MM.1S (cell line): ENCODE results near the gene ORC3.

Experiments used
- DNase-seq: peaks from one replicate; pipeline ENCODE4 v3.0.0-alpha.2; 2015
- H2AFZ ChIP-seq: fragments of 300-600 bp; sonication (generic); 2 replicates; pipeline ENCODE4 v1.6.0; 2016; ENCODE audit warnings: antibody characterized with exemption, low read length
- H3F3A ChIP-seq: fragments of 300-600 bp; sonication (generic); 2 replicates; pipeline ENCODE4 v1.6.1; 2016; ENCODE audit warnings: mild to moderate bottlenecking, antibody characterized with exemption, low read length, moderate library complexity, mixed read lengths; ENCODE audit not compliant: insufficient read depth
- H3K27ac ChIP-seq: fragments of 300-600 bp; sonication (generic); 2 replicates; pipeline ENCODE4 v1.5.1; 2016; ENCODE audit warnings: mild to moderate bottlenecking, low read length
- H3K27me3 ChIP-seq: fragments of 300-600 bp; sonication (generic); replicated peaks from 2 replicates; pipeline ENCODE4 v1.6.0; 2016; ENCODE audit warnings: low read length; ENCODE audit not compliant: insufficient read depth
- H3K36me3 ChIP-seq: fragments of 300-600 bp; sonication (generic); replicated peaks from 2 replicates; pipeline ENCODE4 v1.6.1; 2016; ENCODE audit warnings: mild to moderate bottlenecking, low read length, mixed read lengths; ENCODE audit not compliant: insufficient read depth
- H3K4me1 ChIP-seq: fragments of 300-600 bp; sonication (generic); 2 replicates; pipeline ENCODE4 v1.6.1; 2016; ENCODE audit warnings: low read length, mixed read lengths
- H3K4me2 ChIP-seq: fragments of 300-600 bp; sonication (generic); 2 replicates; pipeline ENCODE4 v1.6.0; 2016; ENCODE audit warnings: low read depth, low read length
- H3K4me3 ChIP-seq: fragments of 300-600 bp; sonication (generic); 2 replicates; pipeline ENCODE4 v1.5.1; 2016; ENCODE audit warnings: low read length, mixed read lengths
- H3K79me2 ChIP-seq: fragments of 300-600 bp; sonication (generic); 2 replicates; pipeline ENCODE4 v1.6.1; 2016; ENCODE audit warnings: mixed run types, low read length, mixed read lengths
- H3K9ac ChIP-seq: fragments of 300-600 bp; sonication (generic); 2 replicates; pipeline ENCODE4 v1.6.1; 2016; ENCODE audit warnings: low read length, mixed read lengths
- H3K9me2 ChIP-seq: fragments of 300-600 bp; sonication (generic); replicated peaks from 2 replicates; pipeline ENCODE4 v1.6.1; 2016; ENCODE audit warnings: mild to moderate bottlenecking, low read length, mixed read lengths; ENCODE audit not compliant: insufficient read depth
- H3K9me3 ChIP-seq: fragments of 300-600 bp; sonication (generic); replicated peaks from 2 replicates; pipeline ENCODE4 v1.6.1; 2016; ENCODE audit warnings: mild to moderate bottlenecking, low read length, mixed read lengths; ENCODE audit not compliant: insufficient read depth
- H4K20me1 ChIP-seq: fragments of 300-600 bp; sonication (generic); 2 replicates; pipeline ENCODE4 v1.6.1; 2016; ENCODE audit warnings: mild to moderate bottlenecking, low read length, moderate library complexity, mixed read lengths; ENCODE audit not compliant: insufficient read depth
- EZH2 ChIP-seq: fragments of 300-600 bp; sonication (generic); optimal IDR thresholded peaks from 2 replicates; pipeline ENCODE3; 2017; ENCODE audit warnings: low read depth, mild to moderate bottlenecking, antibody characterized with exemption, low read length, mixed read lengths
- EZH2phosphoT487 ChIP-seq: fragments of 300-600 bp; sonication (generic); IDR thresholded peaks from 2 replicates; pipeline ENCODE4 v1.6.1; 2018; ENCODE audit warnings: antibody characterized with exemption, low read length
- TF ChIP-seq, protein P1 (sequence below): fragments of 300-600 bp; sonication (generic); IDR thresholded peaks from 2 replicates; pipeline ENCODE4 v1.5.1; 2016; ENCODE audit warnings: antibody characterized with exemption, low read length, mixed read lengths

ORC3 gene

GRCh38 chr6:87661503-87661902 lies 71.6 kb downstream of the ORC3 start:
- H3K9ac ChIP-seq = no peak overlapping the region
- no peaks in the 10 kb centered on the region for H3K36me3 ChIP-seq
- H3K79me2 ChIP-seq = no peaks in the 10 kb centered on the region
- no peaks in the 10 kb centered on the region for H3K9me3 ChIP-seq
- H3K4me2 ChIP-seq = no peak overlapping the region
- no peaks in the 10 kb centered on the region for H3K27me3 ChIP-seq
- H2AFZ ChIP-seq = no peak overlapping the region
- TF ChIP-seq EZH2 (no peak), EZH2phosphoT487 (no peak)
- TF ChIP-seq, protein P1, sequence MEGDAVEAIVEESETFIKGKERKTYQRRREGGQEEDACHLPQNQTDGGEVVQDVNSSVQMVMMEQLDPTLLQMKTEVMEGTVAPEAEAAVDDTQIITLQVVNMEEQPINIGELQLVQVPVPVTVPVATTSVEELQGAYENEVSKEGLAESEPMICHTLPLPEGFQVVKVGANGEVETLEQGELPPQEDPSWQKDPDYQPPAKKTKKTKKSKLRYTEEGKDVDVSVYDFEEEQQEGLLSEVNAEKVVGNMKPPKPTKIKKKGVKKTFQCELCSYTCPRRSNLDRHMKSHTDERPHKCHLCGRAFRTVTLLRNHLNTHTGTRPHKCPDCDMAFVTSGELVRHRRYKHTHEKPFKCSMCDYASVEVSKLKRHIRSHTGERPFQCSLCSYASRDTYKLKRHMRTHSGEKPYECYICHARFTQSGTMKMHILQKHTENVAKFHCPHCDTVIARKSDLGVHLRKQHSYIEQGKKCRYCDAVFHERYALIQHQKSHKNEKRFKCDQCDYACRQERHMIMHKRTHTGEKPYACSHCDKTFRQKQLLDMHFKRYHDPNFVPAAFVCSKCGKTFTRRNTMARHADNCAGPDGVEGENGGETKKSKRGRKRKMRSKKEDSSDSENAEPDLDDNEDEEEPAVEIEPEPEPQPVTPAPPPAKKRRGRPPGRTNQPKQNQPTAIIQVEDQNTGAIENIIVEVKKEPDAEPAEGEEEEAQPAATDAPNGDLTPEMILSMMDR = no peak
- H4K20me1 ChIP-seq = no peaks in the 10 kb centered on the region
- H3K4me3 ChIP-seq = no peak overlapping the region
- no peak for DNase-seq
- H3F3A ChIP-seq = peaks cover 9% of the 10 kb centered on the region
- no peaks in the 10 kb centered on the region for H3K9me2 ChIP-seq
- H3K4me1 ChIP-seq = peaks cover 15% of the 10 kb centered on the region
- H3K27ac ChIP-seq = no peak overlapping the region

- H4K20me1 ChIP-seq = no peaks in the 10 kb centered on the region
- H3K79me2 ChIP-seq = no peaks in the 10 kb centered on the region
- H3K4me1 ChIP-seq = no peaks in the 10 kb centered on the region
- H3K36me3 ChIP-seq = 0 out of 2 replicates have a peak, but pooled peaks cover 3% of the 10 kb centered on the region
- no peak overlapping the region for H2AFZ ChIP-seq
- H3K27me3 ChIP-seq = no peaks in the 10 kb centered on the region
- no peak overlapping the region for H3K4me3 ChIP-seq
- no peak for DNase-seq
- H3K9me3 ChIP-seq = no peaks in the 10 kb centered on the region
- H3K9me2 ChIP-seq = no peaks in the 10 kb centered on the region
- no peak overlapping the region for H3K4me2 ChIP-seq
- no peaks in the 10 kb centered on the region; the same call in 1 of the 2 replicates for H3F3A ChIP-seq
- TF ChIP-seq EZH2 = no peak
- TF ChIP-seq, protein P1 = no peak
- TF ChIP-seq EZH2phosphoT487 = no peak
- H3K9ac ChIP-seq = no peak overlapping the region
- H3K27ac ChIP-seq = no peak overlapping the region
Measured at GRCh38 chr6:87663434-87663833, 73.5 kb downstream of the ORC3 start.

DNA sequence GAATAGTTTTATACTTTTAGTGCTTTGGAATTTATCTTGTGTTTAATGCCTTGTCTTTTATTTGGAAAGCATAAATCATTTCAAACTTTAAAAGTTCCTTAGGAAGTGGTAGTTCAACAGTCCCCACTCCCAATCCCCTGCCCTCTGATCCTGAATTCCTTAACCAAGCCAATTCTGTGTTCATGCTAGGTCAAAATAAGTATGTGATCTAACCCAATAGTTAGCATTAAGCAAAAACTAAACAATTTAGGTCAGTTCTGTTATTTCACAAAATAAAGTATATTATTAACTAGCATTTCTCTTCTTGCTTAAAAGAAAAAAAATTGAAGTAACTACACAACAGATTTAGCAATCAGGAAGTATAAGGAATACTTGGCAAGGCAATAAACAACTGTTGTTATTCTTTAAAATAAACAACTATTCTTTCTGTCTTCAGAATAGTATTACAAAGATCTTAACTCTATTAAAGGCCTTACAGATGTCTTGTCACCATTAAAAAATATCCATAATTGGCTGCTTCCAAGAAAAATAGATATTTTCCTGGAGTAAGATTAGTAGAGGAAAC lies 75.1 kb downstream of the ORC3 start:
- Histone ChIP-seq H3K27ac (no peak overlapping the region), H3K36me3 (0 out of 2 replicates have a peak, but pooled peaks cover 3% of the 10 kb centered on the region), H4K20me1 (no peaks in the 10 kb centered on the region), H3K4me1 (peaks cover 11% of the 10 kb centered on the region; the same call in 1 of the 2 replicates), H3K9me3 (no peaks in the 10 kb centered on the region), H3K4me2 (no peak overlapping the region), H3K9ac (no peak overlapping the region), H2AFZ (no peak overlapping the region), H3K4me3 (no peak overlapping the region), H3F3A (no peaks in the 10 kb centered on the region), H3K79me2 (no peaks in the 10 kb centered on the region), H3K9me2 (no peaks in the 10 kb centered on the region), H3K27me3 (no peaks in the 10 kb centered on the region)
- DNase-seq = no peak
- TF ChIP-seq, protein P1 = no peak
- TF ChIP-seq EZH2 = no peak
- TF ChIP-seq EZH2phosphoT487 = no peak
